Epithelial cell of esophagus (primary cell): ENCODE results near the gene AFDN.

Experiments used
- DNase-seq: peaks from one replicate; pipeline ENCODE4 v3.0.0; 2010; ENCODE audit warnings: low read depth
- H3K4me3 ChIP-seq: 2 replicates; pipeline ENCODE4 v1.5.1; 2011; ENCODE audit warnings: mild to moderate bottlenecking, low read length, control low read depth
- CTCF ChIP-seq: IDR thresholded peaks from 2 replicates; pipeline ENCODE4 v1.5.1; 2011; ENCODE audit warnings: low read depth, mild to moderate bottlenecking, low read length, control low read depth, inconsistent platforms; ENCODE audit not compliant: insufficient read depth; ENCODE audit errors: missing control alignments

The AFDN gene

GRCh38 chr6:167956983-167957492, 130.3 kb downstream of the AFDN start:
- peak; percentile 24 for DNase-seq
- TF ChIP-seq CTCF, result no peak
- H3K4me3 ChIP-seq, result no peak overlapping the region

- no peak overlapping the region for H3K4me3 ChIP-seq
- no peak for TF ChIP-seq CTCF
- peak; percentile 78 for DNase-seq
Measured at GRCh38 chr6:167957626-167958025, 130.9 kb downstream of the AFDN start.

GRCh38 chr6:167960579-167960978, 133.9 kb downstream of the AFDN start:
- DNase-seq, result no peak
- no peak overlapping the region for H3K4me3 ChIP-seq
- no peak for TF ChIP-seq CTCF

- DNase-seq, result peak; percentile 13
- no peak for TF ChIP-seq CTCF
- H3K4me3 ChIP-seq, result no peak overlapping the region
Measured at GRCh38 chr6:167962711-167963110, 136.0 kb downstream of the AFDN start.

- no peak for DNase-seq
- no peak for TF ChIP-seq CTCF
- no peak overlapping the region for H3K4me3 ChIP-seq
Measured at GRCh38 chr6:167963589-167964057, 136.9 kb downstream of the AFDN start.

GRCh38 chr6:167965592-167966539, 139.2 kb downstream of the AFDN start:
- no peak for DNase-seq
- no peak for TF ChIP-seq CTCF
- H3K4me3 ChIP-seq, result no peak overlapping the region

- DNase-seq, result no peak
- TF ChIP-seq CTCF, result no peak
- H3K4me3 ChIP-seq, result no peak overlapping the region
Measured at GRCh38 chr6:167966540-167966905, 139.8 kb downstream of the AFDN start.
